Effector CD8-positive, alpha-beta T cell (primary cell): ENCODE data around the gene FGF12.

Experiments
- DNase-seq: peaks from one replicate; lab custom pipeline; 2025; lab: John Stamatoyannopoulos, UW

The FGF12 gene

GRCh38 chr3:192187485-192188051 lies 539.8 kb downstream of the FGF12 start:
- no peak for DNase-seq

DNA sequence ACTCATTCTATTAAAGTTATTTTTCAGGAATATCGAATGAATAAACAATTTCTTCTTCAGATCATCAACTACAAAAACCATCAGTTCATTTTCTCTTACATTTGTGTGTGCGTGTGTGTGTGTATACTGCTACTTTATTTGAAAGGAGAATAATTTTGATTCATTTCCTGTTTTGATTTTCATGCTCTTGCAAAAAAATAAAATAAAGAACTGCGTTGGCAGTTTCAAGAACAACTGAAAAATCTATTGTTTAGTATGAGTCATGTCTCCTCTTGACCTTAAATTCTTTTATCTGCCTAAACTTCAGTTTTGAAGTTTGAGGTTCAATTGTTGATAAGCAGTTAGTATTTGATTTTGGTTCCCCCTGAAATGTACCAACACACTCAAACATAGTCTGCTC lies 540.8 kb downstream of the FGF12 start:
- DNase-seq, result no peak

- no peak for DNase-seq
Observed at GRCh38 chr3:192186045-192186444, 541.3 kb downstream of the FGF12 start.

GRCh38 chr3:192183109-192183508 lies 544.2 kb downstream of the FGF12 start:
- DNase-seq, result no peak

DNA sequence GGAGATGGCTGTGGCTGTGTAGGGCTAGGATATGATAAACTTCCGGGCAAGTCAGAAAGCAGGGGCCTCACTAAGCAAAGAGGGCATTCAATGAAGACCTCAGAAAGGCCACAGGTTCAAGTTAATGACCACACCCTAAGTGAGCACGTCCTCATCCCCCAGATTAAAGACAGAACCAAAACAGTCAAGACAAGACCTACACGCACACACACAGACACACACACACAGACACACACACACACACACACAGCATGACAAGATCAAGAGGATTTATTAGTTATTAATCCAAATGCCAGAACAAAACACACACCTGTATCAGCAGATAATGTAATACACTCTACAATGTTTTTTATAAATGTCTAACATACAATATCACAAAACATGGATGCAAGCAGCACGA lies 546.2 kb downstream of the FGF12 start:
- no peak for DNase-seq

DNA sequence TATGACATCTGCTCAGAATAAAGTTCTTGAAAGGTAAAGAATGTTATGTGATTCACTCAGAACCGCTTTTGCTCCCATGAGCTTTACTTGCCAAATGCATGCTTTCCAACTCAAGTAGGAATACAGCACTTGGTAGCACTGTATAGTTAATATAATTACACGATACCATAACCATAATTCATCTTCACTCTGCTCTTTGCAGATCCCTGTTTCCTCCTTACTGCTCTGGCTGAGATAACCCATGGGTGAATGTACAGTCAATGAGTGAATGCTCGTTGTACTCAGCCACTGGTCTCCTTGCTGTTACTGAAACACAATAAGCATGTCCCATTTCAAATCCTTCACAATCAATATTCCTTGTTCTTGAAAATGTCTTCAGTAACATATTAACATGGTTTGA lies 550.0 kb downstream of the FGF12 start:
- DNase-seq, result no peak

- no peak for DNase-seq
Observed at GRCh38 chr3:192174283-192174682, 553.1 kb downstream of the FGF12 start.

DNA sequence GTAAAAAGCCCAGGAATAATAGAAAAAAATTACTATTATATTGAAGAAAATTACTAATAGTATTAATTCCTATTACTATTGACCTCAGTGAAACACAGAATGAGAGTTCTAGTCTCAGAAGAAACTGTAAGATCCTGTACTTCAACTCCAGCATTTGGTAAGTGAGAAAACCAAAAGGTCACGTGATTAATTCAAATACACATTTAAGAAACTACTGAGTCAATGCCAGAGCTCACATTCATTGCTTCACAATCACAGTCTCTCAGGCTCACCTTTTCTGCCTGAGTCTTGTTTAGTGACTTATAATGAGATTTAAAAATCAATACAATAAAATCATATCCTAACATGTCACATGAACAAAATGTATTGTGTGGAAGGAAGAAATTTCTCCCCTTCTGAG lies 556.1 kb downstream of the FGF12 start:
- no peak for DNase-seq

DNA sequence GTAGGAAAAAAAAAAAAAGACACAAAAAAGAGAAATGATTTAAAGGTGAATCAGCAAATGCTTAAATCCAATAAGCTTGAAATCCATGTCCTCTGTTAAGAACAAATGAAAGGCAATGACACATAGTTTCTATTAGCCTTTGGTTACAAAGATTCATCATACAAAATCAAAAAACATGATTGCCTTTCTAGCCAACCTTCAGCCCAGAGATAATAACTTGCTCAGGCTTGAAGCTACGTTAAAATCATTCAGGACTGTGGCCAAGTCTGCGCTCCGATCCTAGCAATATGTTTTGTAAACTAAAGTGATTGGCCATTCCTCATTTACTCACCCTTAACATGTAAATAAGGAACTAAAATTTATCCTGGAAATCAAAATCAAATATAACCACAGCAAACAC lies 556.7 kb downstream of the FGF12 start:
- no peak for DNase-seq

DNA sequence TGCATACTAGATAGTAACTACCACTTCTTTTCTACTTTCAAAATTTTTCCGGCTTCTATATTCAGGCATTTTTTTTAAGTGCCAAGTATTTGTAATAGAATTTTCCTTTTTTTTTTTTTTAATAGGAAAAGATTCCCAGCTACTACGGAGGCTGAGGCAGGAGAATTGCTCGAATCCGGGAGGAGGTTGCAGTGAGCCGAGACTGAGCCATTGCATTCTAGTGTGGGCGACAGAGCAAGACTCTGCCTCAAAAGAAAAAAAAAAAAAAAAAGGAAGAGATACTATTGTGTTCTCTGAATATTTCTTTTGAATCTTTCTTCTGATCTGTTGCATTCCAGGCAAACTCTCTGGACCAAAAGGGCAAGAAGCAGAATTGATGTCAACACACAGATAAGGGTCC lies 557.3 kb downstream of the FGF12 start:
- DNase-seq, result no peak

DNA sequence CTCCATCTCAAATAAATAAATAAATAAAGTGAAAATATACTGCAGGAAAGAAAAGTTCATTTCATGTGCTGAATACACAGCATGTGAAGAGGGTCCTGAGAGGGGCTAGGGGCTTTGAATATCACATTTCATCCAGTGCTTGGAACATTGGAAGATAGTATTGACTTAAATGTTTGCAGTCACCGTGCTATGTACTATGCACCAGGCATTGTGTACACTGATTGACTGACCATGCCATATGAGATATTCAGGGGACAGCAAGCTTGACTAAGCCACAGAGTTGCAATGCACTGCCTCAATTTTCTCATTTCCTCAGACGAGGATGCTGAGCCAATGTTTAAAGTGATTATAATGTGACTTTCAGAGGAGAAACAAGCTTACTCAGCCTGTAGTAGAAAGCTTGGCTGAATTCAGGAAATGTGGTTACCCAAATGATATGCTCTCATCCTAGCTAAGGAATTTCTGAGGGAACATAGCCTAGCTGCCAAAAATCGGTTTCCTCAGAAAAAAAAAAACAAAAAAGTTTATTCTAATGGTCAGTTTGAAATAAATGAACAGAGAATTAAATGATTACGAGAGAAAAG lies 557.9 kb downstream of the FGF12 start:
- DNase-seq, result no peak

DNA sequence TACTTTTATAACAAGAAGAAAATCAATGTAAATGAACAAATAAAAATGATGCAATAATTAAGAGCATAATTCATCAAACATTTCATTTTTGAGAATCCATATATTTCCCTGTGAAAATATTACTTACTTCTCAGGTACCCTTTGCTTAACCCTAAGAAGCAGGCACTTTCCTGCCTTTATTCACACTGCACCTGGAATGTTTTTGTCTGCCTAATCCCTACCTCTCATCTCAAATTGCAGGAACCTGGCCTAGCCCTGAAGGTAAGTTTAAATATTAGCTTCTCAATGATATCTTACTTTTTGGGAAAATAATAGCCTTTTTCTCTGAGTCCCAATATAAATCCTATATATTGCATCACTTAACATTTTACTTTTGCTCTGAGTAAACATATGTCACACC lies 559.1 kb downstream of the FGF12 start:
- DNase-seq, result no peak

DNA sequence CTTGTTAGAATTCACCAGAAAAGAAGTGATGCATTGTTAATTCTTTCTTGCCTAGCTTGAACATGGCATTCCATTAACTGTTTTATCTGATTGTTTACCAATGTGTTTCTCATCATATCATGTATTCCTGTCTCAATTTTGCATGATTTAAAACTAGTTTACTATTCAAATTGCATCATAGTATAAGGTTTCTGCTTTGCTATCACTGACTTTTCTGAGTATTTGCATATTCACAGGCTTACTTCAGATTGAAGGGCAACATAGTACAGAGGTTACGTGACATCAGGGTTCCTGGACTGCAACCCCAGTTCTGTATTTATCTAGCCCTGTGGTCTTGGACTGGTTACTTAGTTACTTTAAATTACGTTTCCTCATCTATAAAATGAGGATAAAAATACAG lies 561.8 kb downstream of the FGF12 start:
- DNase-seq, result no peak

DNA sequence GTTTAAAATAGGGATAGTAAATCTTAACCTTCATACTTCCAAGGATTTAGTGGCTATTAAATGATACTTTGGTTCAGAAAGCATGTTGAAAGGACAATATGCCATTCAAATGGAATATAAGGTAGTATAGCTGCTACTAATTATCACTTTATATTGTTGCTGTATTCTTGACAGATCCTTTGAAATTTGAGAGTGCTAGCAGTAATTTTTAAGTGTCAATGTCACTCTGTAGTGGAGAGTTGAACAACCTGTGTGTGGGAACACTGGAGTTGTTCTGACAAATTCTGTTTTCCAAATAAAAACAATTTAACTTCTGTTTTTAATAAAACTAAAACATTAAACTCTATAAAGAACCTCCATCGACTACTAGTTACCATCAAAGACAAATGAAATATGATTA lies 565.7 kb downstream of the FGF12 start:
- DNase-seq, result no peak

GRCh38 chr3:192156382-192156781 lies 571.0 kb downstream of the FGF12 start:
- no peak for DNase-seq

DNA sequence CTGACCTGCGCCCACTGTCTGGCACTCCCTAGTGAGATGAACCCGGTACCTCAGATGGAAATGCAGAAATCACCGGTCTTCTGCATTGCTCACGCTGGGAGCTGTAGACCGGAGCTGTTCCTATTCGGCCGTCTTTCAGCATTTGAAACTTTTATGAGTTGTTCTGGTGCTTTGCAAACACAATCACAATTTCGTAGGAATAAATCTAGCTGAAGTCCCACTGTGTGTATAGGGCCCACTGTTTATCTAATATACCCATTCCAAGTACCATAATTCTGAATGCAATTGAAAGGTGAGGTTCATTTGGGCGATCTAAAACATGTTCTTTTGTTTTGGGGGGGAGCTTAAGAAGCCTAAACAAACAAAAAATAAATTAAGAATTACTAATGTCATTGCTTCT lies 572.1 kb downstream of the FGF12 start:
- DNase-seq, result no peak

DNA sequence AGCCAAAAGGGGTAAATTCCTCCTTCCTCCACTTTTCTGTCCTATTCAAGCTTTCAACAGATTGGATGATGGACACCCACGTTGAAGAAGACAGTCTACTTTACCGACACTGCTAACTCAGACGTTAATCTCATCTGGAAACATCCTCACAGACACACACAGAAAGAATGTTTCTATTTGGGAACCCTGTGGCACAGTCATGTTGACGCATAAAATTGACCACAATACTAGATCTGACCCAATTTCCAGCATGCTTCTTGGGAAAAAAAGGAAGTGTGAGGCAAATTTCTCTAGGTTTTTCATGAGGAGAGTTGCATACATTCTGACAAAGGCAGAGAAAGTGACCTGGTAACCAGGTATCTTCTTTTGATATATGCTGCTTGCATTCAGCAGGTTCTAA lies 594.1 kb downstream of the FGF12 start:
- DNase-seq, result no peak

DNA sequence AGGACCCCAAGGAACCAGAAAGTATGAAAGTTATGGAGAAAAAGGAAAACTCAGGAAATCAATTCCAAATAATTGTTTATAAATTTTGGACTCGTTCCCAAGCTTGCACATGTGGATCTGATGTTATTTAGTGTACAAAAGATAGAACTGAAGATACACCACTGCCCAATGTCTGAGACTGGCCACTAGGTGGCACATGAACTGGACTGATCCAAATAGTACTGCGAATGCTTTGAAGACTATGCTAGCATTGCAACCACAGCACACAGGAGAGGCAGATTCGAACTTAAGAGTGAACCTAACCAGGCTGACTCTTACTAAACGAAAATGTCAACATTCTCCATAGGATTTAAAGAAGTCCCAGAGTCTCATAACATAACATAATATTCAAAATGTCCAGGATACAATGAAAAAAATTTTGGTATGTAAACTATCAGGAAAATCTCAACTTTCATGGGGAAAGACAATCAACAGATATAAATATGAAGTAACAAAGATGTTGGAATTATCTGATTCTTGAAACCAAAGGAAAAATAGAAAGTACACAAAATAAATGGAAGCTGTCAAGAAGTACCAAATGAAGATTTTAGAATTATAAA lies 596.7 kb downstream of the FGF12 start:
- DNase-seq, result no peak

DNA sequence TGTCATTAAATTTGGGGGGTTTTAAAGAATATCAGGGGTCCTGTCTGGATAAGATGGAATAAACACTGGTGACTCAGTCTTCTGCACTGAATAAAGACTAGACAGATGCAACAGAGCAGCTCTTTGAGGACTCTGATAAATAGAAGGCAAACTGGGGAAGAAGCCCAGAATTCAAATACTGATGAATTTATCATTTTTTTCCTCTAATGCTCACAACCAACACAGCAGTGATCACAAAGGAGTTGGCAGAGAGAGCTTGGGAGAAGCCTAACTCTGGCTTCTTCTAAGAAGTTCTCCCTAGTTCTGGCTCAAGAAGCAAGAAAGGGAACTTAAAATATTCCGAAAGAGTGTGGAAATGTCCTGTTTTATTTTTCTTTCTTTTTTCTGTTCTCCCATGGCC lies 597.8 kb downstream of the FGF12 start:
- DNase-seq, result no peak

DNA sequence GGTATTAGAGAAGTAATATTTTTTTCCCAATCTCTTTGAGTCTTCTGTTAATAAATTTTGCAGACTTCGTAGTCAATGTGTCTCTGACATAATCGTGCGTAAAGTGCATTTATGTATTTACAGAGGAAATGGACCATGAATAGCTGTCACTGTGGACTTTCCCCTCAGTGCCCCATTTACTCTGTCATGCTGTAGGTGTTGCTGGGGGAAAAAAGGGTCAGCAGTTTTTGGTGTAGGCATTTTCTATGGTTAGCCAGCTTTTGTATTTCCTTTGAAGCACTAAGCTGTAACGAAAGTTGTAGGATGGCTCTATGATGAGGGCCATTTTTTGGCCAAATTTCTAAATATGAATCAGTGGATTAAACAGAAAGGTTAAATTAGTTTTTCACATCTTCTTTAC lies 598.4 kb downstream of the FGF12 start:
- no peak for DNase-seq

GRCh38 chr3:192128060-192128459 lies 599.3 kb downstream of the FGF12 start:
- DNase-seq, result no peak

DNA sequence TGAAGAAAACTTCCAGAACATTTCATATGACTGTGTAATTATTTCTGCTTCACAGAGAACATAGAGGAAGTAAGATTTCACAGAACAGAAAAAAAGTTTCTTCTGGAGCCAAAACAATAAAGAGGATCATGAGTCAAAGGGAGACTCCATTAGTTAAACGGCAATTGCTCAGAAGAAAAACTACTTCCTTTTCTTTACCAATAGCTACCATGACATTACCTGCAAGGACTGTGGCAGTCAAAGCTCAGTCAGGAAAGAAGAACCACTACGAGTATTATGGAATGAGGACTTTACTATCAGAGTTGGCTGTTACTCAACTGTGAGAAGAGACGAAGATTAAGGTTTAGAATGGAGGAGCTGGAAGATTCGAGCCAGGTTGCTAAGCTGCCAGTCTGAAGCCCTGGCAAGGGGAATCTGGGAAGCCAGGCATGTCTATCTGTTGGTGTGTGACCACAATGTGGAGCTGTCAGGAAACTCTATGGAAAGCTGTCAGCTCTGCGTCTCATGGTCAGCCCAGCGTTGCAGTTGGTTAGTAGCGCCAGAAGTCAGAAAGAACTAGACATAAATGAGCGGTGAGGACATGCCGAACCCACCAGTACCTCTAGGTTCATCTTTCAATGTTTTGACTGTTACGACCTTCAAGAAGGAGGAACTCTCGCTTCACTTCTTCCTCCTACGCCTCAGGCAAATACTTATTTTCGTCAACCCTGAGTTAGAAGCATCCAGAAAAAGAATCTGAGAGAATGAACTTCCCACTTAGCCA lies 604.3 kb downstream of the FGF12 start:
- no peak for DNase-seq

GRCh38 chr3:192121923-192122322 lies 605.4 kb downstream of the FGF12 start:
- DNase-seq, result no peak
